Measurements from ENCODE around the gene ARHGAP15. TPM values are rescaled to one million over a fixed set of nuclear protein-coding genes. Genes with fewer than 3 reads are reported as not detected.

The ARHGAP15 gene
- total and polyA plus RNA-seq, 9 donors, result 1.5 to 10.0 (median 2.6) TPM

- no peak for DNase-seq
- Histone ChIP-seq H3K9me3 (no peaks in the 10 kb centered on the region), H3K4me3 (no peak overlapping the region), H3K36me3 (no peaks in the 10 kb centered on the region), H3K27ac (no peak overlapping the region), H3K27me3 (no peaks in the 10 kb centered on the region), H3K4me1 (ENCODE audit: insufficient read depth) (no peaks in the 10 kb centered on the region)
- no peak for TF ChIP-seq CTCF (IDR thresholded peaks at IDR 0.05)
- no peak for TF ChIP-seq POLR2A (IDR thresholded peaks at IDR 0.05)
- no peak for TF ChIP-seq EP300 (IDR thresholded peaks at IDR 0.05)
- intact Hi-C loops (cut with DNase I), result no loop called here
Measured at GRCh38 chr2:143155661-143156060, 26.4 kb downstream of the ARHGAP15 start.

GRCh38 chr2:143157001-143157400 is 27.8 kb downstream of the ARHGAP15 start:
- no peaks in the 10 kb centered on the region for H3K27me3 ChIP-seq
- TF ChIP-seq POLR2A (IDR thresholded peaks at IDR 0.05) (no peak), CTCF (IDR thresholded peaks at IDR 0.05) (no peak), EP300 (IDR thresholded peaks at IDR 0.05) (no peak)
- H3K36me3 ChIP-seq, result no peaks in the 10 kb centered on the region
- intact Hi-C loops (cut with DNase I), result no loop called here
- WGBS, 3 donors, result 63 to 85% (median 81%) methylated on average over 1 of the region's 1 CpG
- no peak overlapping the region for H3K4me3 ChIP-seq
- H3K27ac ChIP-seq, result no peak overlapping the region
- no peaks in the 10 kb centered on the region for H3K9me3 ChIP-seq
- no peak for DNase-seq
- H3K4me1 ChIP-seq (ENCODE audit: insufficient read depth), result no peaks in the 10 kb centered on the region

- Histone ChIP-seq H3K36me3 (no peaks in the 10 kb centered on the region), H3K4me3 (no peak overlapping the region), H3K4me1 (ENCODE audit: insufficient read depth) (no peaks in the 10 kb centered on the region), H3K9me3 (no peaks in the 10 kb centered on the region), H3K27me3 (no peaks in the 10 kb centered on the region), H3K27ac (no peak overlapping the region)
- TF ChIP-seq POLR2A (IDR thresholded peaks at IDR 0.05) (no peak), EP300 (IDR thresholded peaks at IDR 0.05) (no peak), CTCF (IDR thresholded peaks at IDR 0.05) (no peak)
- WGBS, 3 donors, result 25 to 33% (median 30%) methylated on average over 3 of the region's 3 CpGs
- no peak for DNase-seq
- intact Hi-C loops (cut with DNase I), result no loop called here
Measured at GRCh38 chr2:143157418-143157817, 28.2 kb downstream of the ARHGAP15 start.

- Histone ChIP-seq H3K9me3 (no peaks in the 10 kb centered on the region), H3K4me3 (no peak overlapping the region), H3K4me1 (ENCODE audit: insufficient read depth) (no peaks in the 10 kb centered on the region), H3K27me3 (no peaks in the 10 kb centered on the region), H3K36me3 (no peaks in the 10 kb centered on the region), H3K27ac (no peak overlapping the region)
- 46 to 58% (median 54%) methylated on average over 3 of the region's 3 CpGs for WGBS, 3 donors
- no peak for DNase-seq
- intact Hi-C loops (cut with DNase I), result no loop called here
- no peak for TF ChIP-seq CTCF (IDR thresholded peaks at IDR 0.05)
- no peak for TF ChIP-seq EP300 (IDR thresholded peaks at IDR 0.05)
- TF ChIP-seq POLR2A (IDR thresholded peaks at IDR 0.05), result no peak
Measured at GRCh38 chr2:143158098-143158497, 28.9 kb downstream of the ARHGAP15 start.
